NCI-H2227 (cell line): ENCODE measurements around the gene SYT8.
"Not testable (repeated sequence)": the region's sequence is repeated elsewhere in the genome, so short reads cannot be mapped to it uniquely, and the experiment has no call there.

Source experiments
- DNase-seq: peaks from one replicate; lab custom pipeline; 2025; ENCODE audit not compliant: unreplicated experiment; lab: John Stamatoyannopoulos, UW

Gene SYT8

GRCh38 chr11:1883346-1884302 lies 48.8 kb downstream of the SYT8 start:
- DNase-seq = no peak

DNA sequence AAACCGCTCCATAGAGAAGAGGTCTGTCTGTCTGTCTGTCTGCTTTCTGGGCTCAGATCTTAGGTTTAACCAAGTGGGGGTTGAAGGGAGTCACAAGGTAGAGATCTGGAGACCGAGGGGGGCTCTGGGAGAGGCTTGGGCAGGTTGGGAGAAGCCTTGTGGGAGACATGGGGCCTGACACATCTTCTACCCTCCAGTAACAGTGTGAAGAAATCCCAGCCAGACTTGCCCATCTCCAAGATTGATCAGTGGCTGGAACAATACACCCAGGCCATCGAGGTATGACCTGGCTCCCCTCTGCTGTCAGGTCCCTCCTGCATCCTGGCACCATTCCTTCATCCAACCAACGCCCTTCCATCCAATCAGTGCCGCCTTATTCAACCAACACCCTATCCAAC lies 49.5 kb downstream of the SYT8 start:
- DNase-seq = no peak

DNA sequence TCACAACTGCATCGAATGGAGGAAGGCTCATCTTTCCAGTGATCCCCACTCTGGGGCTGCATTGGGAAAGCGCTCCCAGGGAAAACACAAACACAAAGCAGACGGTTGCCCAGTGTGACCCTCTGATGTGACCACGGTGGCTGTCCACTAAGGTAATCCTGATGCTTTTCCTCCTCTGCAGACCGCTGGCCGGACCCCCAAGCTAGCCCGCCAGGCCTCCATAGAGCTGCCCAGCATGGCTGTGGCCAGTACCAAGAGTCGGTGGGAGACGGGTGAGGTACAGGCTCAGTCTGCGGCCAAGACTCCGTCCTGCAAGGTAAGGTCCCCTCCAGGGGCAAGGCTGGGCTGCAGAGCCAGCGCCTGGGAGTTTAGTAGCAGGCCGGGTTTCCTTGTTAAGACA lies 51.8 kb downstream of the SYT8 start:
- DNase-seq = not testable (repeated sequence)
